B cell (primary cell): ENCODE results near the gene MZF1. TPM values are rescaled to one million over a fixed set of nuclear protein-coding genes. Genes with fewer than 3 reads are reported as not detected.
A peak's percentile ranks its signal among the peaks of the same experiment; 100 is the strongest.

Experiments used
- ATAC-seq: fragments of 200-7000 bp; cut with Tn5 transposase; one replicate; pipeline ENCODE4 v1.10.0; 2021; ENCODE audit warnings: low read depth, mild to moderate bottlenecking, moderate number of reproducible peaks, moderate library complexity
- CTCF ChIA-PET: fragments of 350-600 bp; sonication (Branson Sonifier 250); formaldehyde crosslinking; loops from one replicate; lab custom pipeline; 2021; ENCODE audit warnings: antibody characterized with exemption, inconsistent platforms; lab: Charles Lee
- POLR2A ChIA-PET: fragments of 350-600 bp; sonication (Branson Sonifier 250); formaldehyde crosslinking; loops from one replicate; lab custom pipeline; 2021; ENCODE audit warnings: antibody characterized with exemption; lab: Charles Lee
- DNase-seq: peaks from one replicate; pipeline ENCODE4 v3.0.0; 2013
- H2AFZ ChIP-seq: 2 replicates; pipeline ENCODE4 v1.6.1; 2012; ENCODE audit warnings: mild to moderate bottlenecking, low read depth, low read length; ENCODE audit not compliant: insufficient read depth, poor library complexity, severe bottlenecking
- H3K27ac ChIP-seq, 2 donors: 1 replicate in 1 of 2; 2 replicates in 1 of 2; pipeline ENCODE4 v1.5.1; 2012 to 2013; ENCODE audit warnings: low read length in 2 of 2, mild to moderate bottlenecking in 2 of 2, moderate library complexity in 1 of 2
- H3K27me3 ChIP-seq, 4 experiments: fragments of 200-600 bp in 1 of 4; sonication (generic) in 1 of 4; replicated peaks in 1 of 4; 1 replicate in 2 of 4; 2 replicates in 2 of 4; pipeline versions ENCODE4 v1.6.1 to v1.7.0; 2013 to 2016; ENCODE audit warnings: low read length in 3 of 4, mild to moderate bottlenecking in 2 of 4, mixed read lengths in 1 of 4, moderate library complexity in 1 of 4; ENCODE audit not compliant: insufficient read depth in 4 of 4, control insufficient read depth in 3 of 4; ENCODE audit errors: control extremely low read depth in 1 of 4
- H3K36me3 ChIP-seq, 2 experiments: replicated peaks in 1 of 2; 1 replicate in 1 of 2; 2 replicates in 1 of 2; pipeline versions ENCODE4 v1.6.1 to v1.7.1; 2013; ENCODE audit warnings: low read length in 1 of 2; ENCODE audit not compliant: insufficient read depth in 2 of 2, control insufficient read depth in 1 of 2; ENCODE audit errors: control extremely low read depth in 1 of 2, extremely low read depth in 1 of 2
- H3K4me1 ChIP-seq, 2 donors: fragments of 200-600 bp in 1 of 2; sonication (generic) in 1 of 2; 1 replicate in 1 of 2; 2 replicates in 1 of 2; pipeline versions ENCODE4 v1.5.1 to v1.6.1; 2013 to 2017; ENCODE audit warnings: low read length in 2 of 2; ENCODE audit not compliant: control insufficient read depth in 2 of 2, insufficient read depth in 2 of 2
- H3K4me2 ChIP-seq: replicated peaks from 2 replicates; pipeline ENCODE3; 2012; ENCODE audit warnings: mild to moderate bottlenecking, low read depth, low read length; ENCODE audit not compliant: poor library complexity, severe bottlenecking
- H3K4me3 ChIP-seq, 5 experiments: fragments of 200-600 bp in 1 of 5; sonication (generic) in 1 of 5; 1 replicate in 3 of 5; 2 replicates in 2 of 5; pipeline versions ENCODE4 v1.5.1 to v1.7.0; 2011 to 2016; ENCODE audit warnings: low read length in 4 of 5, mild to moderate bottlenecking in 4 of 5, low read depth in 2 of 5, control low read depth in 1 of 5, moderate library complexity in 1 of 5; ENCODE audit not compliant: insufficient read depth in 1 of 5; ENCODE audit errors: control extremely low read depth in 1 of 5, extremely low read depth in 1 of 5
- H3K79me2 ChIP-seq: fragments of 200-600 bp; sonication (generic); one replicate; pipeline ENCODE4 v1.6.0; 2016; ENCODE audit warnings: low read length; ENCODE audit not compliant: control insufficient read depth, insufficient read depth
- H3K9ac ChIP-seq: fragments of 200-600 bp; sonication (generic); 2 replicates; pipeline ENCODE4 v1.6.1; 2017; ENCODE audit warnings: mild to moderate bottlenecking, low read length, moderate library complexity
- H3K9me3 ChIP-seq, 3 donors: one replicate each; pipeline versions ENCODE4 v1.6.1 to v1.7.1; 2013; ENCODE audit warnings: low read length in 2 of 3; ENCODE audit not compliant: control insufficient read depth in 2 of 3, insufficient read depth in 1 of 3; ENCODE audit errors: control extremely low read depth in 1 of 3
- H4K20me1 ChIP-seq: 2 replicates; pipeline ENCODE4 v1.6.0; 2012; ENCODE audit warnings: mild to moderate bottlenecking, low read length; ENCODE audit not compliant: insufficient read depth, control insufficient read depth, poor library complexity, severe bottlenecking
- H3K27ac Mint-ChIP-seq: one replicate; pipeline ENCODE4 v1.8.0; 2021; ENCODE audit warnings: mixed read lengths
- H3K27me3 Mint-ChIP-seq: one replicate; pipeline ENCODE4 v1.8.0; 2021; ENCODE audit warnings: mixed read lengths
- H3K4me1 Mint-ChIP-seq: one replicate; pipeline ENCODE4 v1.8.0; 2021; ENCODE audit warnings: mixed read lengths
- H3K4me3 Mint-ChIP-seq: one replicate; pipeline ENCODE4 v1.8.0; 2021; ENCODE audit warnings: mixed read lengths
- H3K9me3 Mint-ChIP-seq: one replicate; pipeline ENCODE4 v1.8.0; 2022; ENCODE audit warnings: mixed read lengths; ENCODE audit not compliant: insufficient read depth
- EZH2 ChIP-seq: IDR thresholded peaks from 2 replicates; pipeline ENCODE4 v1.6.1; 2012; ENCODE audit warnings: borderline replicate concordance, low read depth, mild to moderate bottlenecking, moderate library complexity, low read length; ENCODE audit not compliant: insufficient read depth, poor library complexity, severe bottlenecking
- WGBS: methylation state at CpG from one replicate; pipeline ENCODE4 v1.1.5; 2013; ENCODE audit warnings: missing lambda C conversion rate; ENCODE audit not compliant: insufficient coverage; 5-methylcytosine and 5-hydroxymethylcytosine counted together
- intact Hi-C: fragments of 100-400 bp; cut with micrococcal nuclease; formaldehyde crosslinking; loops from one replicate; pipeline ENCODE4 v1.10.0; 2022
- polyA plus RNA-seq: library from polyadenylated mRNA; depleted of rRNA; stranded (reverse); fragments of >200 nt; gene quantifications from 2 replicates; pipeline ENCODE4 v1.2.3, GENCODE V29; 2012
- total RNA-seq, 2 donors: library from RNA; stranded (reverse); fragments of 120-200 nt in 1 of 2; gene quantifications; 1 replicate in 1 of 2; 2 replicates in 1 of 2; pipeline versions ENCODE4 v1.2.3 to v1.2.4, GENCODE V29; 2013 to 2022
- TF ChIP-seq, protein P1 (sequence below): fragments of 200-600 bp; IDR thresholded peaks from one replicate; pipeline ENCODE4 v1.8.0; 2022; ENCODE audit warnings: antibody characterized with exemption, mild to moderate bottlenecking

Gene MZF1
- total and polyA plus RNA-seq, 2 donors (not counting 1 experiment from before 2014, with no cell fraction given): 79.4 to 95.8 TPM

DNA sequence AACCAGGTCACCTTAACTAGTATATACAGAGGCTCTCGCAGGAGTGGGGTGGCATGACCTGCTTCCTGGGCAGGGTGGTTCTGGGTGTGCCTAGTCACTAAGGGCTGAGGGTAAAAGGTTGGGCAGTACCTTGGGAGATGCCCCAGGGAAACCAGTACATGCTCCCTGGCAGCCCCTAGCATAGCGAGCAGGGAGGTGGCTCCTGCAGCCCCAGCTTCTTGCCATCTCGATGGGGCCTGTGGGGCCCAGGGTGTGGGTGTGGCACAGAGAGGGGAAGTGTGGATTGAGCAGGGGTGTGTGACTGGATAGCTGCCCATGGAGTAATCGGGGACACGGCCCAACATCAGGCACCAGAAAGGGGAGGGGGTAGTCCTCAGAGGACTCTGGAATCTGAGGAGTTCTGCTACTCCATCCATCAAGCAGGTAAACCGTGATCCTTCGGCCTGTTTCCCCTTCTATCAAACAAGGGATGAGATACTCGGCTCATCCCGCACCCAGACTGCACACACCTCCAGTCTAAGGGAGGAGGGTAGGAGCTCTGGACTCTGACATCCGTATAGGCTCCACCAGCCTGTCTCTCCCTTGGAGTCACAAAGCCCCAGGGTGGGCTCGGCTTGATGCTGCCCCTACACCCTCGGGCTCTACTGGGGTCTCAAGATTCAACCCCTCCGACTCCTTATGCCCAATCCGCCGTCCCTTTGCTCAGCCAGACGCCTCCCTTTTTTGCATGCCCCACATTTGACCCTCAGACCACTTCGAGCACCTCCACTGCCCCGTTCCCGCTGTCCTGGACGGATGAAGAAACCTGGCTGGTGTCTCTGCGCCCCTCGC is 54.7 kb downstream of the MZF1 start:
- peak overlapping the region; percentile 76 to 96 for H3K27ac ChIP-seq
- peak overlapping the region; percentile 99 for H3K27ac Mint-ChIP-seq
- H3K4me3 Mint-ChIP-seq: peak overlapping the region; percentile 98
- peak overlapping the region; percentile 32 to 78 (median 71) for H3K4me3 ChIP-seq
- ATAC-seq (no peak), DNase-seq (no peak)
- H3K9me3 Mint-ChIP-seq: no peaks in the 10 kb centered on the region
- H3K27me3 ChIP-seq: no peaks in the 10 kb centered on the region
- peaks cover 50% of the 10 kb centered on the region for H3K4me1 Mint-ChIP-seq
- CTCF ChIA-PET: interaction anchor here (0.6 to 4.9 kb wide), 16 partner anchors 10 to 791 kb away, joined by 3 to 72 read pairs (median 6); partner anchors contain the start of genes CHMP2A, TRIM28, ZNF497 and ZNF584
- H3K4me1 ChIP-seq: peaks cover 25 to 39% of the 10 kb centered on the region in 2 donors
- peaks cover 48% of the 10 kb centered on the region for H4K20me1 ChIP-seq
- peak overlapping the region; percentile 93 for H3K4me2 ChIP-seq
- no peaks in the 10 kb centered on the region for H3K27me3 Mint-ChIP-seq
- peaks cover 0 to 12% of the 10 kb centered on the region in 2 experiments for H3K36me3 ChIP-seq
- H2AFZ ChIP-seq: peak overlapping the region; percentile 79
- 6% methylated on average over 15 of the region's 22 CpGs for WGBS
- peak overlapping the region; percentile 81 for H3K9ac ChIP-seq
- H3K79me2 ChIP-seq: peaks cover 47% of the 10 kb centered on the region
- H3K9me3 ChIP-seq: no peaks in the 10 kb centered on the region
- intact Hi-C loops: loop anchor here (1.0 to 2.0 kb wide), 5 partner anchors 19 to 191 kb away; partner anchors contain the start of genes CHMP2A, ZNF132 and ZNF837
- POLR2A ChIA-PET: interaction anchor here (1.2 to 3.3 kb wide), 10 partner anchors 19 to 192 kb away, joined by 3 to 30 read pairs (median 6); partner anchors contain the start of genes TRIM28, ZNF132, ZNF324B and ZNF497
- TF ChIP-seq EZH2: no peak
- TF ChIP-seq, protein P1, sequence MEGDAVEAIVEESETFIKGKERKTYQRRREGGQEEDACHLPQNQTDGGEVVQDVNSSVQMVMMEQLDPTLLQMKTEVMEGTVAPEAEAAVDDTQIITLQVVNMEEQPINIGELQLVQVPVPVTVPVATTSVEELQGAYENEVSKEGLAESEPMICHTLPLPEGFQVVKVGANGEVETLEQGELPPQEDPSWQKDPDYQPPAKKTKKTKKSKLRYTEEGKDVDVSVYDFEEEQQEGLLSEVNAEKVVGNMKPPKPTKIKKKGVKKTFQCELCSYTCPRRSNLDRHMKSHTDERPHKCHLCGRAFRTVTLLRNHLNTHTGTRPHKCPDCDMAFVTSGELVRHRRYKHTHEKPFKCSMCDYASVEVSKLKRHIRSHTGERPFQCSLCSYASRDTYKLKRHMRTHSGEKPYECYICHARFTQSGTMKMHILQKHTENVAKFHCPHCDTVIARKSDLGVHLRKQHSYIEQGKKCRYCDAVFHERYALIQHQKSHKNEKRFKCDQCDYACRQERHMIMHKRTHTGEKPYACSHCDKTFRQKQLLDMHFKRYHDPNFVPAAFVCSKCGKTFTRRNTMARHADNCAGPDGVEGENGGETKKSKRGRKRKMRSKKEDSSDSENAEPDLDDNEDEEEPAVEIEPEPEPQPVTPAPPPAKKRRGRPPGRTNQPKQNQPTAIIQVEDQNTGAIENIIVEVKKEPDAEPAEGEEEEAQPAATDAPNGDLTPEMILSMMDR: no peak
